ENCODE results near the gene MSRB3.

MSRB3 gene

DNA sequence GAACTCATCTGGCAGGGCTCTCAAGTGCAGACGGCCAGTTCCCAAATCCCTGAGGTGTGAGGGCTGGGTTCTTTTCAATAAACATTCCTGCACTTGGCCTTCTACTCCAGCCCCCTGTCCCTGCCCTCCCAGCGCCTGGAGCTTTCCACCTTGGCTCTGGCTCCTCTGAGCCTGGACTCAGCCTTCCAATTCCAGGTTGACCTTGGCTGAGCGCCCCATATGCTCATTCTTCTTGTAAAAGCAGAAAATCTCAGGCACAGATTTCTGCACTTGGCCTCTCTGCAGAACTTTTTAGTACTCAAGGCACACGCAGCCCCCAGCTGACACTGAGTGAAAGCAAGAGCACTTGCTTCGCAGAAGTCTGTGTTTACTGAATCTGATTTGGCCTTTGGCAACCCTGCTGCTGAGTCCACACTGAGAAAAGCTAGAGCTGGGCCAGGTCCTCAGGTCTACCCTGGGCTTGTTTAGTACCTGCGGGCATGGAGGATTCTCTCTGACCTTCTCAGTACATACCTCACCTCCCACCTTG, 222.7 kb downstream of the MSRB3 start:
- no peak for DNase-seq

DNA sequence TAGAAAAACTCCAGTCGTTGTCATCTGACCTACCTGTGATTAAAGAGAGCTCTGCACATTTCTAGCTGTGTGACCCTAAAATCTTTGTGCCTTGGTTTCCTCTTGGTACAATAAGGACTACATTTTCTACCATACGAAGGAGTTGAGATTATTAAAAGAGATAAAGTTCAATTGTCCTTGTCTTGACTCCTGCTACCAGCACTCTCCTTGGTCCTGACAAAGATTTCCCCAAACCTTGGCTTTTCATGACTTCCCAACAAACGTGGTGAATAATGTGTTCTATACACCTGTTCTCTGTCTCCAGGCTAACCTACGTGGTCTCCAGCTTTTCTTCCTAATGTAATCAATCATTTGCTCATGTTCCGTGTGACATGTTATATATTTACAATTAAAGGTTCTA, 223.5 kb downstream of the MSRB3 start:
- no peak for DNase-seq

GRCh38 chr12:65504417-65504816, 225.9 kb downstream of the MSRB3 start:
- no peak for DNase-seq

DNA sequence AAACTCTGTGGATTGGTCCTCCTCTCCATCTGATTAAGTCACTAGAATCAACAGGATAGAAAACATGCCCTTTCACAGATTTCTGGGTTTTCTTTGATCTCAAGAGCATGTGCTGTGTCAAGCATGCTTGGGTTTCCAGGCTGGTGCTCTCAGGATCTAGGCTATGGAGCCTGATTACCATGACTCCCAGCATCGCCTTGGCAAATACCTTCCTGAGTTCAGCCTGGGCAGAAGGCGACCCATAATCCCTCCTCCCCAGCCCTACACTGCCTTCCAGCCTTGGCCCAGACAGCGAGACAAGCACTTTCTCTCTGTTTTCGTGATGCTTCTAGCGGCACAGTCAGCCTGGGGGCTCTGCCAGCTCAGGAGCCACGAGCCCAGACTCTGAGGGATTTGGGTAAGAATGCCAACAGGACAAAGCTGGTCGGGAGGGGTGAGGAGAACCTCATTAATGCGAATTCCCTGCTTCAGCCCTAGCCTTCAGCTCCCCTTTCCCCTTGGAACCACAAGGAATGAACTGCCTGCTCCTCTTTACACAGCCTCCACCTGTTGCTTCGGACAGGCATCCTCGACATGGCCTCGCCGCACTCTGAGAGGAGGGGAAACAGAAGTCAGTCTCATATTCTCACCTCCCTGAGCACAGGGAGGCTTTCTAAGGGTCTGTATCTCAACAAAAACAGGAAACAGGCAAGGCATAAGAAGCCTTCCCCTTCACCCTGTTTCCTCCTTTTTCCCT, 227.1 kb downstream of the MSRB3 start:
- DNase-seq = no peak

DNA sequence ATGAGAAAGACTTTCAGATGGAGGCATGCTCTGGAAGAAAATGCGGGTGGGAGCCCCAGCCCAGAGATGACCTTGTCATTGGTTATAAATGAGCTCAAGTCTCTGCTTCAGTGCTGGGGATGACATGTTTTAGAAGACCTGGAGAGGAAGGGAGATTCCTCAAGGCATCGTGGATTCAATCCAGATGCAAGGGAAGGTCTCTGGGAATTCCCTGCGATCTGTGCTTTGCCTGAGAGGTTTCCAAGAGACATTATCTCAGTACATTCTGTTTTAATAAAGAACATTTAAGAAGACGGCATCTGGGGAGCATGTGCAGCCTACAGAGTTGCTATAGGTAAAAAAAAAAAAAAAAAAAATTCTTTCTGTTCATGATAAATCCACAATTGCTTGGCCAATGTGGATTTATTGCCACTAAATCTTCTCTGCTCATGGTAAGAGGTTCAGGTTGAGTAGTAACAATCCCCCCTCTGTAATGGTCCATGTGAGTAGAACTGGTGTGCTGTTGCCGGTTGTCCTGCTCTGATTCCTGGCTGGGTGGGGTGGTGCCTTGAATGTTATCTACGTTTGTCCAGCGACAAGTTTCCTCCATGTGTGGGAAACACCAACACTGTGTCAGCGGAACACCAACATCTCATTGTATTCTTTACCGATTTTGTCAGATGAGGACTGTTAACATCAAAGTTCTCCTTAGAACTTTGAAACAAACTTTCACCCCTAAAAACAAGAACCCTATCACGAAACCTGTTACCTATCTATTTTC, 230.0 kb downstream of the MSRB3 start:
- DNase-seq = no peak

GRCh38 chr12:65510007-65510406, 231.5 kb downstream of the MSRB3 start:
- DNase-seq = no peak

- no peak for DNase-seq
These were observed 232.1 kb downstream of the MSRB3 start for GRCh38 chr12:65510584-65511050.

DNA sequence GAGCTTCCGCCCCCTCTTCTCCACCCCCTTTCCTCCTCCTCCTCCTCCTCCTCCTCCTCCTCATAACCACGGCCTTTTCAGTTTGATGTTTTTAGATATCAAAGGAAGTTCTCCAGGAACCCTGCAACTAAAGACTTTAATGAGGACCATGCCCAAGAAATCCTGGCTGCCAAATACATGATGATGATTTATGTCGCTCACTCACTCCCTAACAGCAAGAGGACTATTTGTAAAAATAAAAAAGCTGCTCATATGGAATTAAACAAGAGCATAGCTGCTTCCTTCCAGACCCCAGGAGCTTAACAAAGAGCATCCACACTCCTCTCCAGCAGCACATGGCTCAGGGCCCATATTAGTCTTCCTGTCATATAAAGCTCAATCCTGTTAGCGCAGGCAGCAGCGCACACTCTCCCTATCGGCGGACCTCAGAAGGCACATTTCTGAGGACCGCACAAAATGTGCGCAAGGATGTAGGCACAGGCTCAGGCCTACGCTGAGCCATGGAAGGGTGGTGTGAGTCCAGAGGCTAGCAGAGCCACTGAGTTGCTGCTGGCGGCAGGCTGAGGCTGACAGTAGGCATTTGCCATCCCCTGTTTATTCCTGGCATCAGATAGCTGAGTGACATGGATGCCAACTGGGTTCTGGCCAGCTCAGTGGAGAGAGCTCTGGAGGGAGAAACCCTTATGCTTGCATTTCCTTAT, 232.8 kb downstream of the MSRB3 start:
- no peak for DNase-seq

GRCh38 chr12:65511912-65512311, 233.4 kb downstream of the MSRB3 start:
- DNase-seq = no peak

Measured in stimulated activated CD4-positive, alpha-beta T cell treated with anti-CD3 and anti-CD28 coated beads, Interleukin-4, amount 100 ng/mL, for 24 hours (primary cell).